NT2/D1 (cell line): Measurements from ENCODE around the gene PDZRN3.

Source experiments
- SUZ12 ChIP-seq: IDR thresholded peaks from 2 replicates; pipeline ENCODE4 v1.6.1; 2011; ENCODE audit not compliant: insufficient read length, insufficient read depth; ENCODE audit errors: extremely low read depth
- YY1 ChIP-seq: IDR thresholded peaks from 2 replicates; pipeline ENCODE4 v1.6.1; 2011; ENCODE audit not compliant: insufficient read length, insufficient read depth

- TF ChIP-seq YY1, result no peak
- no peak for TF ChIP-seq SUZ12
Observed at GRCh38 chr3:73665286-73665685, 40.5 kb upstream of the PDZRN3 start.
